Endodermal cell (in vitro differentiated cells): ENCODE data around the gene GRB10. TPM values are rescaled to one million over a fixed set of nuclear protein-coding genes. Genes with fewer than 3 reads are reported as not detected.

Experiments
- DNase-seq: peaks from one replicate; pipeline ENCODE4 v3.0.0-alpha.2; 2017
- H3K27ac ChIP-seq: 2 replicates; pipeline ENCODE4 v1.5.1; 2013; ENCODE audit warnings: mild to moderate bottlenecking, low read depth, low read length, moderate library complexity
- H3K27me3 ChIP-seq: 2 replicates; pipeline ENCODE4 v1.6.1; 2013; ENCODE audit warnings: mild to moderate bottlenecking, low read length, moderate library complexity; ENCODE audit not compliant: insufficient read depth, control insufficient read depth, poor library complexity, severe bottlenecking
- H3K36me3 ChIP-seq: 2 replicates; pipeline ENCODE4 v1.7.0; 2013; ENCODE audit warnings: mild to moderate bottlenecking, low read length, moderate library complexity; ENCODE audit not compliant: control insufficient read depth, insufficient read depth
- H3K4me1 ChIP-seq: one replicate; pipeline ENCODE4 v1.7.0; 2013; ENCODE audit warnings: low read length; ENCODE audit not compliant: control insufficient read depth, insufficient read depth
- H3K4me3 ChIP-seq: 2 replicates; pipeline ENCODE4 v1.5.1; 2013; ENCODE audit warnings: mild to moderate bottlenecking, low read length, moderate library complexity
- H3K9ac ChIP-seq: 2 replicates; pipeline ENCODE4 v1.6.1; 2013; ENCODE audit warnings: mild to moderate bottlenecking, low read length, moderate library complexity; ENCODE audit not compliant: poor library complexity, severe bottlenecking; ENCODE audit errors: extremely low read depth
- H3K9me3 ChIP-seq: 2 replicates; pipeline ENCODE4 v1.6.1; 2013; ENCODE audit warnings: mild to moderate bottlenecking, low read length, moderate library complexity; ENCODE audit not compliant: control insufficient read depth
- H3K27ac Mint-ChIP-seq: 2 replicates; pipeline ENCODE4 v1.8.0; 2020; ENCODE audit warnings: mixed read lengths
- H3K27me3 Mint-ChIP-seq: 2 replicates; pipeline ENCODE4 v1.8.0; 2021; ENCODE audit warnings: mild to moderate bottlenecking, mixed read lengths; ENCODE audit not compliant: insufficient read depth
- H3K36me3 Mint-ChIP-seq: 2 replicates; pipeline ENCODE4 v1.8.0; 2020; ENCODE audit warnings: low read depth, mixed read lengths
- H3K4me1 Mint-ChIP-seq: 2 replicates; pipeline ENCODE4 v1.8.0; 2020; ENCODE audit warnings: mixed read lengths
- H3K4me3 Mint-ChIP-seq: 2 replicates; pipeline ENCODE4 v1.8.0; 2020; ENCODE audit warnings: mild to moderate bottlenecking, moderate library complexity, mixed read lengths
- H3K9me3 Mint-ChIP-seq: 2 replicates; pipeline ENCODE4 v1.8.0; 2020; ENCODE audit warnings: mild to moderate bottlenecking, mixed read lengths
- WGBS, 2 experiments: methylation state at CpG; one replicate each; pipeline versions ENCODE4 v1.1.5 to v1.1.7; 2013; ENCODE audit warnings: missing lambda C conversion rate in 2 of 2, mixed read lengths in 1 of 2; ENCODE audit not compliant: insufficient coverage in 1 of 2, insufficient read length in 1 of 2; 5-methylcytosine and 5-hydroxymethylcytosine counted together
- total RNA-seq, 2 donors: library from RNA; stranded (reverse); fragmentation: NEBNext Ultra II Directional in 1 of 2; extraction: Animal tissue kit (Norgen Biotek cat#: 25700) in 1 of 2; gene quantifications; 2 replicates in 1 of 2; 3 replicates in 1 of 2; pipeline ENCODE4 v1.2.1, GENCODE V29; 2021
- TF ChIP-seq, protein P1 (sequence below): fragments of 200-600 bp; sonication (generic); conservative IDR thresholded peaks from 2 replicates; pipeline ENCODE4 v1.5.0; 2021; ENCODE audit warnings: antibody characterized with exemption, mild to moderate bottlenecking

Gene GRB10
- total RNA-seq, 2 donors from 2014 or later = 71.9 to 97.5 TPM

- Mint-ChIP-seq H3K27me3 (no peaks in the 10 kb centered on the region), H3K4me3 (no peak overlapping the region), H3K27ac (peak overlapping the region; percentile 69), H3K9me3 (peaks cover 15% of the 10 kb centered on the region), H3K36me3 (peaks cover 16% of the 10 kb centered on the region), H3K4me1 (peaks cover 12% of the 10 kb centered on the region)
- H3K4me3 ChIP-seq = no peak overlapping the region
- peak; percentile 89 for DNase-seq
- H3K27me3 ChIP-seq = no peaks in the 10 kb centered on the region
- H3K36me3 ChIP-seq = peaks cover 10% of the 10 kb centered on the region
- H3K9me3 ChIP-seq = peaks cover 44% of the 10 kb centered on the region
- H3K27ac ChIP-seq = no peak overlapping the region
- TF ChIP-seq, protein P1, sequence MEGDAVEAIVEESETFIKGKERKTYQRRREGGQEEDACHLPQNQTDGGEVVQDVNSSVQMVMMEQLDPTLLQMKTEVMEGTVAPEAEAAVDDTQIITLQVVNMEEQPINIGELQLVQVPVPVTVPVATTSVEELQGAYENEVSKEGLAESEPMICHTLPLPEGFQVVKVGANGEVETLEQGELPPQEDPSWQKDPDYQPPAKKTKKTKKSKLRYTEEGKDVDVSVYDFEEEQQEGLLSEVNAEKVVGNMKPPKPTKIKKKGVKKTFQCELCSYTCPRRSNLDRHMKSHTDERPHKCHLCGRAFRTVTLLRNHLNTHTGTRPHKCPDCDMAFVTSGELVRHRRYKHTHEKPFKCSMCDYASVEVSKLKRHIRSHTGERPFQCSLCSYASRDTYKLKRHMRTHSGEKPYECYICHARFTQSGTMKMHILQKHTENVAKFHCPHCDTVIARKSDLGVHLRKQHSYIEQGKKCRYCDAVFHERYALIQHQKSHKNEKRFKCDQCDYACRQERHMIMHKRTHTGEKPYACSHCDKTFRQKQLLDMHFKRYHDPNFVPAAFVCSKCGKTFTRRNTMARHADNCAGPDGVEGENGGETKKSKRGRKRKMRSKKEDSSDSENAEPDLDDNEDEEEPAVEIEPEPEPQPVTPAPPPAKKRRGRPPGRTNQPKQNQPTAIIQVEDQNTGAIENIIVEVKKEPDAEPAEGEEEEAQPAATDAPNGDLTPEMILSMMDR = peak; percentile 93
- 63 to 69% methylated on average over 7 to 10 of the region's 10 CpGs for WGBS, 2 experiments
- H3K9ac ChIP-seq = no peak overlapping the region
- H3K4me1 ChIP-seq = no peaks in the 10 kb centered on the region
Measured at GRCh38 chr7:50632561-50633413, 149.9 kb downstream of the GRB10 start.

DNA sequence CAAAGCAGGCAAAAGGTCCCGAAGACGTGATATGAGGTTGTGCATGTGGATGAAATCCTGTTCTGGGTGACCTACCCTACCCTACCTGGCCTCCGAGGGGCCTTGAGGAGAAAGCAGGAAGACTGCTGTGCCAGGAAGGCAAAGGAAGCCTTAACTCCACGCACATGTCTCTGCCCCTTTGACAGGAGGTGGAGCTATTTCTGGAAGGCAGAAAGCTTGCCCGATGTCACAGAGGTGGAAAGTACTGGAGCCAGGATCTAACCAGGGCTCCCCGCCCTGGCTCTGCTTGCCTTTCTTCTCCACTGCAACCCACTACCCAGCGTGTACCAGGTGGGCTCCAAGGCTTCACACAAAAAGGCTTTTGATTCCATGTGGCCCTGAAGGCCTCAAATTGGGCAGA lies 151.1 kb downstream of the GRB10 start:
- Histone ChIP-seq H3K9ac (no peak overlapping the region), H3K36me3 (peaks cover 14% of the 10 kb centered on the region), H3K4me1 (no peaks in the 10 kb centered on the region), H3K9me3 (peaks cover 33% of the 10 kb centered on the region), H3K27ac (no peak overlapping the region), H3K4me3 (no peak overlapping the region), H3K27me3 (no peaks in the 10 kb centered on the region)
- Mint-ChIP-seq H3K4me1 (peaks cover 12% of the 10 kb centered on the region), H3K27me3 (no peaks in the 10 kb centered on the region), H3K9me3 (peaks cover 12% of the 10 kb centered on the region), H3K27ac (no peak overlapping the region), H3K4me3 (no peak overlapping the region), H3K36me3 (peaks cover 12% of the 10 kb centered on the region)
- WGBS, 2 experiments = 93 to 96% methylated on average over 3 to 7 of the region's 7 CpGs
- TF ChIP-seq, protein P1 = no peak
- no peak for DNase-seq

- H3K27me3 Mint-ChIP-seq = no peaks in the 10 kb centered on the region
- TF ChIP-seq, protein P1 = no peak
- peaks cover 12% of the 10 kb centered on the region for H3K4me1 Mint-ChIP-seq
- H3K27ac Mint-ChIP-seq = no peak overlapping the region
- peaks cover 7% of the 10 kb centered on the region for H3K9me3 Mint-ChIP-seq
- peaks cover 19% of the 10 kb centered on the region for H3K36me3 ChIP-seq
- H3K36me3 Mint-ChIP-seq = peaks cover 10% of the 10 kb centered on the region
- no peaks in the 10 kb centered on the region for H3K4me1 ChIP-seq
- no peak overlapping the region for H3K9ac ChIP-seq
- WGBS, 2 experiments = 82 to 90% methylated on average over 3 to 6 of the region's 6 CpGs
- DNase-seq = no peak
- no peak overlapping the region for H3K4me3 ChIP-seq
- H3K27ac ChIP-seq = no peak overlapping the region
- H3K9me3 ChIP-seq = peaks cover 27% of the 10 kb centered on the region
- no peak overlapping the region for H3K4me3 Mint-ChIP-seq
- H3K27me3 ChIP-seq = no peaks in the 10 kb centered on the region
Measured at GRCh38 chr7:50631100-50631499, 151.6 kb downstream of the GRB10 start.
